Endothelial cell of umbilical vein (primary cell): Measurements from ENCODE around the gene JADE1.

Experiments
- EZH2 ChIP-seq: IDR thresholded peaks from 2 replicates; pipeline ENCODE4 v1.6.1; 2012; ENCODE audit warnings: borderline replicate concordance, low read depth, mild to moderate bottlenecking, moderate library complexity, low read length, inconsistent platforms; ENCODE audit not compliant: severe bottlenecking
- JUN ChIP-seq: IDR thresholded peaks from 2 replicates; pipeline ENCODE4 v1.6.1; 2011; ENCODE audit warnings: borderline replicate concordance, low read depth; ENCODE audit not compliant: insufficient read length, insufficient read depth
- POLR2A ChIP-seq: IDR thresholded peaks from 2 replicates; pipeline ENCODE4 v1.6.1; 2012; ENCODE audit warnings: low read depth, mild to moderate bottlenecking, control low read depth, low read length
- POLR2AphosphoS5 ChIP-seq: IDR thresholded peaks from 2 replicates; pipeline ENCODE4 v1.6.1; 2012; ENCODE audit warnings: low read depth, mild to moderate bottlenecking, control low read depth, low read length, moderate library complexity; ENCODE audit not compliant: insufficient read depth
- TF ChIP-seq, protein P1 (sequence below), 2 donors: IDR thresholded peaks; 1 replicate in 1 of 2; 2 replicates in 1 of 2; pipeline ENCODE4 v1.5.1; 2011; ENCODE audit warnings: low read length in 2 of 2, mild to moderate bottlenecking in 2 of 2, moderate library complexity in 2 of 2, control low read depth in 1 of 2, inconsistent platforms in 1 of 2, low read depth in 1 of 2; ENCODE audit not compliant: insufficient read depth in 1 of 2; ENCODE audit errors: extremely low read depth in 1 of 2

DNA sequence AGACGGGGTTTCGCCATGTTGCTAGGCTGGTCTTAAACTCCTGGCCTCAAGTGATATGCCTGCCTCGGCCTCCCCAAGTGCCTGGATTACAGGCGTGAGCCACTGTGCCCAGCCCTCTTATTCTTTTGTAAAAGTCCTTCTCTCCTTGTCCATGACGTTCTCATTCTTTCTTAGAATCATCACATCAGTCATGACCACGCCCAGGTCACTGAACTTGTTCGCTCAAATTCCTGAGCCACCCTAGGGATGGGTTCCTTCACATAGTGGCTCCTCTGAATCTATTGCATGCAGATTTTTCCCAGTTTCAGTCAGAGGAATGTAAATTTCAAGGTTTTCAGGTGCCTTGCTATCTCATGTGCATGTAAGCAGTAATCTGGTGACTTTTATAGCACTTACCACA, 15.7 kb downstream of the JADE1 start:
- TF ChIP-seq JUN (no peak), POLR2A (no peak), EZH2 (no peak), POLR2AphosphoS5 (no peak)
- TF ChIP-seq, protein P1, sequence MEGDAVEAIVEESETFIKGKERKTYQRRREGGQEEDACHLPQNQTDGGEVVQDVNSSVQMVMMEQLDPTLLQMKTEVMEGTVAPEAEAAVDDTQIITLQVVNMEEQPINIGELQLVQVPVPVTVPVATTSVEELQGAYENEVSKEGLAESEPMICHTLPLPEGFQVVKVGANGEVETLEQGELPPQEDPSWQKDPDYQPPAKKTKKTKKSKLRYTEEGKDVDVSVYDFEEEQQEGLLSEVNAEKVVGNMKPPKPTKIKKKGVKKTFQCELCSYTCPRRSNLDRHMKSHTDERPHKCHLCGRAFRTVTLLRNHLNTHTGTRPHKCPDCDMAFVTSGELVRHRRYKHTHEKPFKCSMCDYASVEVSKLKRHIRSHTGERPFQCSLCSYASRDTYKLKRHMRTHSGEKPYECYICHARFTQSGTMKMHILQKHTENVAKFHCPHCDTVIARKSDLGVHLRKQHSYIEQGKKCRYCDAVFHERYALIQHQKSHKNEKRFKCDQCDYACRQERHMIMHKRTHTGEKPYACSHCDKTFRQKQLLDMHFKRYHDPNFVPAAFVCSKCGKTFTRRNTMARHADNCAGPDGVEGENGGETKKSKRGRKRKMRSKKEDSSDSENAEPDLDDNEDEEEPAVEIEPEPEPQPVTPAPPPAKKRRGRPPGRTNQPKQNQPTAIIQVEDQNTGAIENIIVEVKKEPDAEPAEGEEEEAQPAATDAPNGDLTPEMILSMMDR (IDR thresholded peaks at IDR 0.05; ENCODE audit: extremely low read depth in 1 of 2, insufficient read depth in 1 of 2, low read depth in 1 of 2, low read length in 2 of 2): no peak
